Measurements from ENCODE around the gene NGEF. TPM values are rescaled to one million over a fixed set of nuclear protein-coding genes. Genes with fewer than 3 reads are reported as not detected.

NGEF gene
- total RNA-seq, 6 experiments from 2014 or later: 16.4 to 20.9 (median 20.2) TPM

- TF ChIP-seq CTCF (IDR thresholded peaks at IDR 0.05) (no peak), POLR2A (IDR thresholded peaks at IDR 0.05) (no peak)
- peak overlapping the region in 1 of 3 donors; percentile 56 for H3K4me3 ChIP-seq
- peaks cover 0 to 17% (median 0%) of the 10 kb centered on the region in 4 donors for H3K4me1 ChIP-seq
- H3K9me3 ChIP-seq: no peaks in the 10 kb centered on the region
- DNase-seq (no peak), ATAC-seq (no peak)
- 11% methylated on average over 1 of the region's 1 CpG for WGBS (ENCODE audit: insufficient coverage, low coverage, low lambda C conversion rate, missing lambda C conversion rate)
- intact Hi-C loops (cut with DNase I): no loop called here
- no peaks in the 10 kb centered on the region for H3K36me3 ChIP-seq
- H3K27ac ChIP-seq: peak overlapping the region in 2 of 3 donors; percentile 83 to 88
- no peaks in the 10 kb centered on the region for H3K27me3 ChIP-seq
These were observed 594 bp upstream of the NGEF start for GRCh38 chr2:233013650-233014049.

GRCh38 chr2:233012301-233012971, 620 bp downstream of the NGEF start:
- Histone ChIP-seq H3K36me3 (no peaks in the 10 kb centered on the region), H3K27ac (peak overlapping the region; percentile 68 to 88 (median 83)), H3K9me3 (no peaks in the 10 kb centered on the region), H3K4me3 (peak overlapping the region; percentile 54 to 58 (median 56)), H3K27me3 (no peaks in the 10 kb centered on the region), H3K4me1 (peaks cover 0 to 21% (median 2%) of the 10 kb centered on the region in 4 donors)
- TF ChIP-seq POLR2A (IDR thresholded peaks at IDR 0.05) (peak; percentile 22), CTCF (IDR thresholded peaks at IDR 0.05) (no peak)
- 20% methylated on average over 7 of the region's 12 CpGs for WGBS (ENCODE audit: insufficient coverage, low coverage, low lambda C conversion rate, missing lambda C conversion rate)
- ATAC-seq (peak; percentile 82 to 85 (median 83)), DNase-seq (peak; percentile 69 to 82 (median 77))
- intact Hi-C loops (cut with DNase I): no loop called here

- ATAC-seq: peak in 3 of 4 donors; percentile 0 to 7 (median 1)
These were observed 1.3 kb downstream of the NGEF start for GRCh38 chr2:233011702-233012131.

GRCh38 chr2:233011268-233011650, 1.8 kb downstream of the NGEF start:
- 77% methylated on average over 5 of the region's 6 CpGs for WGBS (ENCODE audit: insufficient coverage, low coverage, low lambda C conversion rate, missing lambda C conversion rate)
- peak in 1 of 3 donors; percentile 32 for DNase-seq
- H3K4me3 ChIP-seq: peak overlapping the region in 2 of 3 donors; percentile 56 to 58
- H3K27ac ChIP-seq: peak overlapping the region in 1 of 3 donors; percentile 83
- intact Hi-C loops (cut with DNase I): no loop called here
- no peak for TF ChIP-seq POLR2A (IDR thresholded peaks at IDR 0.05)
- TF ChIP-seq CTCF (IDR thresholded peaks at IDR 0.05): no peak
- peaks cover 0 to 21% (median 2%) of the 10 kb centered on the region in 4 donors for H3K4me1 ChIP-seq
- H3K27me3 ChIP-seq: no peaks in the 10 kb centered on the region
- ATAC-seq: no peak
- H3K36me3 ChIP-seq: no peaks in the 10 kb centered on the region
- H3K9me3 ChIP-seq: no peaks in the 10 kb centered on the region

More at GRCh38 chr2:233011702-233012131, 1.3 kb downstream of the NGEF start:
- Histone ChIP-seq H3K27me3 (no peaks in the 10 kb centered on the region), H3K4me3 (peak overlapping the region; percentile 54 to 58 (median 56)), H3K27ac (peak overlapping the region; percentile 68 to 88 (median 83)), H3K9me3 (no peaks in the 10 kb centered on the region), H3K36me3 (no peaks in the 10 kb centered on the region), H3K4me1 (peaks cover 0 to 21% (median 2%) of the 10 kb centered on the region in 4 donors)
- WGBS (ENCODE audit: insufficient coverage, low coverage, low lambda C conversion rate, missing lambda C conversion rate): 50% methylated on average over 1 of the region's 1 CpG
- peak in 1 of 3 donors; percentile 54 for DNase-seq
- TF ChIP-seq POLR2A (IDR thresholded peaks at IDR 0.05): no peak
- no peak for TF ChIP-seq CTCF (IDR thresholded peaks at IDR 0.05)
- intact Hi-C loops (cut with DNase I): no loop called here
